GM12878 (cell line): ENCODE measurements around the gene DDX11.
"Not testable (repeated sequence)": the region's sequence is repeated elsewhere in the genome, so short reads cannot be mapped to it uniquely, and the experiment has no call there.

Experiments
- LARP7 ChIP-seq: fragments of 450-650 bp; IDR thresholded peaks from 2 replicates; pipeline ENCODE4 v1.6.1; 2017; ENCODE audit warnings: mild to moderate bottlenecking
- RAD51 ChIP-seq: fragments of 450-650 bp; IDR thresholded peaks from 2 replicates; pipeline ENCODE4 v1.6.1; 2016; ENCODE audit warnings: moderate library complexity, mild to moderate bottlenecking, inconsistent platforms
- SPI1 ChIP-seq: IDR thresholded peaks from 2 replicates; pipeline ENCODE4 v1.6.1; 2011; ENCODE audit warnings: low read depth, mild to moderate bottlenecking, low read length, moderate library complexity, borderline replicate concordance; ENCODE audit not compliant: insufficient read depth
- TAF1 ChIP-seq: IDR thresholded peaks from 2 replicates; pipeline ENCODE4 v1.6.1; 2011; ENCODE audit warnings: mild to moderate bottlenecking, low read depth, low read length, borderline replicate concordance
- TBL1XR1 ChIP-seq: IDR thresholded peaks from 2 replicates; pipeline ENCODE4 v1.6.1; 2012; ENCODE audit warnings: low read depth, low read length, improper control_type of control experiment
- TCF12 ChIP-seq: IDR thresholded peaks from 2 replicates; pipeline ENCODE4 v1.6.1; 2011; ENCODE audit warnings: low read depth, mild to moderate bottlenecking, low read length
- TF ChIP-seq, protein P1 (sequence below), 3 experiments: IDR thresholded peaks in 2 of 3; conservative IDR thresholded peaks in 1 of 3; 2 replicates each; pipeline ENCODE4 v1.5.1; 2011; ENCODE audit warnings: low read depth in 3 of 3, low read length in 3 of 3, mild to moderate bottlenecking in 3 of 3, control low read depth in 2 of 3, moderate library complexity in 2 of 3, inconsistent platforms in 1 of 3, mixed read lengths in 1 of 3; ENCODE audit not compliant: control insufficient read depth in 2 of 3, insufficient read depth in 1 of 3; ENCODE audit errors: extremely low read depth in 1 of 3

DNA sequence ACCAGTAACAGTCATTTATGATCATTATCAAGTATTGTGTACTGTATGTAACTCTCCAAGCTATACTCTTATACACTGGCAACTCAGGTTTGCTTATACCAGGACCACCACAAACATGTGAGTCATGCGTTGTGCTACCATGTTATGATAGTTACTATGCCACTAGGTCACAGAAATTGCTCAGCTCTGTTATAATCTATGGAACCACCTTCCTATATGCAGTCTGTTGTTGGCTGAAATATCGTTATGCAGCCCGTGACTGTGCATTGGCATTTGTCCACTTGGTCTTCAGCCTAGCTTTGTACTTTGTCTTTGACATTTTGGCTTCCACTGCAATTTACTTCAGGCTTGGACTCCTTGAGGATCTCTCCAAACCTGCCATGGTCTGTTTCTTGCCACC lies 7.5 kb upstream of the DDX11 start:
- TF ChIP-seq TCF12, SPI1, TAF1, RAD51, LARP7, TBL1XR1: not testable (repeated sequence)
- TF ChIP-seq, protein P1, sequence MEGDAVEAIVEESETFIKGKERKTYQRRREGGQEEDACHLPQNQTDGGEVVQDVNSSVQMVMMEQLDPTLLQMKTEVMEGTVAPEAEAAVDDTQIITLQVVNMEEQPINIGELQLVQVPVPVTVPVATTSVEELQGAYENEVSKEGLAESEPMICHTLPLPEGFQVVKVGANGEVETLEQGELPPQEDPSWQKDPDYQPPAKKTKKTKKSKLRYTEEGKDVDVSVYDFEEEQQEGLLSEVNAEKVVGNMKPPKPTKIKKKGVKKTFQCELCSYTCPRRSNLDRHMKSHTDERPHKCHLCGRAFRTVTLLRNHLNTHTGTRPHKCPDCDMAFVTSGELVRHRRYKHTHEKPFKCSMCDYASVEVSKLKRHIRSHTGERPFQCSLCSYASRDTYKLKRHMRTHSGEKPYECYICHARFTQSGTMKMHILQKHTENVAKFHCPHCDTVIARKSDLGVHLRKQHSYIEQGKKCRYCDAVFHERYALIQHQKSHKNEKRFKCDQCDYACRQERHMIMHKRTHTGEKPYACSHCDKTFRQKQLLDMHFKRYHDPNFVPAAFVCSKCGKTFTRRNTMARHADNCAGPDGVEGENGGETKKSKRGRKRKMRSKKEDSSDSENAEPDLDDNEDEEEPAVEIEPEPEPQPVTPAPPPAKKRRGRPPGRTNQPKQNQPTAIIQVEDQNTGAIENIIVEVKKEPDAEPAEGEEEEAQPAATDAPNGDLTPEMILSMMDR (IDR thresholded peaks at IDR 0.05 in 2 of 3, conservative IDR thresholded peaks at IDR 0.05 in 1 of 3; ENCODE audit: control insufficient read depth in 2 of 3, extremely low read depth in 1 of 3, insufficient read depth in 1 of 3, low read depth in 3 of 3, low read length in 3 of 3) = not testable (repeated sequence)
